Lung (tissue), 12 donors: ENCODE data around the gene TRAPPC2. TPM values are rescaled to one million over a fixed set of nuclear protein-coding genes. Genes with fewer than 3 reads are reported as not detected.
A peak's percentile ranks its signal among the peaks of the same experiment; 100 is the strongest.

Source experiments
- ATAC-seq: fragments of 200-7000 bp; cut with Tn5 transposase; one replicate; pipeline ENCODE4 v1.9.1; 2020; ENCODE audit warnings: moderate number of reproducible peaks; ENCODE audit not compliant: insufficient read depth, low FRiP score
- DNase-seq, 3 donors: peaks; one replicate each; pipeline ENCODE4 v3.0.0-alpha.2; 2013 to 2017
- H3K27ac ChIP-seq, 2 donors: one replicate each; pipeline ENCODE4 v1.5.1; 2013; ENCODE audit warnings: mild to moderate bottlenecking in 2 of 2, moderate library complexity in 2 of 2, control low read depth in 1 of 2, inconsistent platforms in 1 of 2, low read depth in 1 of 2, low read length in 1 of 2
- H3K27me3 ChIP-seq, 3 donors: one replicate each; pipeline ENCODE4 v1.5.1; 2013; ENCODE audit warnings: low read length in 2 of 3; ENCODE audit not compliant: control insufficient read depth in 3 of 3, insufficient read depth in 3 of 3
- H3K36me3 ChIP-seq, 4 donors: one replicate each; pipeline ENCODE4 v1.5.1; 2013; ENCODE audit warnings: low read length in 4 of 4, mild to moderate bottlenecking in 1 of 4, moderate library complexity in 1 of 4; ENCODE audit not compliant: control insufficient read depth in 4 of 4, insufficient read depth in 4 of 4
- H3K4me1 ChIP-seq, 5 donors: one replicate each; pipeline ENCODE4 v1.5.1; 2013; ENCODE audit warnings: low read length in 5 of 5, mild to moderate bottlenecking in 2 of 5, moderate library complexity in 1 of 5; ENCODE audit not compliant: control insufficient read depth in 5 of 5, insufficient read depth in 5 of 5
- H3K4me3 ChIP-seq: one replicate; pipeline ENCODE4 v1.5.1; 2013; ENCODE audit warnings: mild to moderate bottlenecking, control low read depth, moderate library complexity
- H3K9ac ChIP-seq, 2 donors: one replicate each; pipeline ENCODE4 v1.5.1; 2013; ENCODE audit warnings: low read length in 2 of 2, control low read depth in 1 of 2; ENCODE audit not compliant: insufficient read depth in 1 of 2
- H3K9me3 ChIP-seq, 4 donors: one replicate each; pipeline ENCODE4 v1.5.1; 2013; ENCODE audit warnings: low read length in 3 of 4, mild to moderate bottlenecking in 1 of 4, moderate library complexity in 1 of 4; ENCODE audit not compliant: control insufficient read depth in 4 of 4, insufficient read depth in 3 of 4
- WGBS, 2 donors: extraction: QIAGEN DNeasy Blood & Tissue Kit; methylation state at CpG; one replicate each; pipeline ENCODE4 v1.1.7; 2013; 5-methylcytosine and 5-hydroxymethylcytosine counted together
- polyA plus RNA-seq, 2 donors: library from polyadenylated mRNA; stranded (reverse); fragments of 200-250 nt; gene quantifications; one replicate each; pipeline ENCODE4 v1.2.1, GENCODE V29; 2013
- total RNA-seq, 2 donors: library from RNA; depleted of rRNA in 1 of 2; stranded (reverse); fragments of >200 nt in 1 of 2; gene quantifications; one replicate each; pipeline ENCODE4 v1.2.1, GENCODE V29; 2014 to 2021
- TF ChIP-seq, protein P1 (sequence below): IDR thresholded peaks from 2 replicates; pipeline ENCODE4 v1.5.1; 2012; ENCODE audit warnings: mild to moderate bottlenecking; ENCODE audit errors: control extremely low read depth, extremely low read depth
- donor health status: control.
- donor health status: control.
- donor health status: Bipolar disorder and iron deficiency.
- donor health status: healthy.
- donor health status: DM: yes; HTN: yes; CAD: no.

The TRAPPC2 gene
- total and polyA plus RNA-seq, 4 donors, result 4.7 to 32.6 (median 10.5) TPM

DNA sequence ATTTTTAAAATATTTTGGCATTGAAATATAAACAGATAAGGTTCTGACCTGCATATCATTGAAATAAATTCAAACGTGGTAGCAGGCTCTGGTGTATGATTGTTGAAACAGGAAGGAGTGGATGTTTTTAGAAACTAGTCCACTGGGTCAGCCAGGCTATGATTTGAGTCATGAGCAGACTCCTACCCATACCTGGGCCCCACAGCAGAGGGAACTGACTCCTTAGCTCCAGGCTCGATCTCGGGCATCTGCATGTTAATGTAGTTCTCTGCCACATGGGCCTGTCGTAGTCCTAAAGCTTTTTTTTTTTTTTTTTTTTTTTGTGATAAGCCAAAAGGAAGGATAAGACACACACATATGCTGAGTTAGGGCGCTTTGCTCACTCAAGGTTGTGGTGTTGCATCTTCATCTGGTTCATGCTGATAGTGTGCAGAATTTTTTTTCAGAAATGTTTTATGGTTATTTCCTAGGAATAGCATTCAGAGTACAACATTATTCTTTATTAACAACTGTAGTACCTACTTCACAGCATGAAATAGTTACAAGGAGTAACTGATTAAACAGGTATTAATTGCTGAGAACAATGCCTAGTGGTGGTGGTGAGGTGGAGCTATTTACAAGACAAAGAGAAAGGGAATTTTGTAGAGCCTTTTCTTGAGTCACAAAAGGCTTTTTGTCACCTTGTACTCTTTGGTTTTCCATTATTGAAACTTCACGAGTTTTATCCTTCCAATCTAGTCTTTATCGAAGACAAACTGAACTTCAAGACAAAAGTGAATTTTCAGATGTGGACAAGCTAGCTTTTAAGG, 27.4 kb upstream of the TRAPPC2 start:
- peaks cover 0 to 1% (median 0%) of the 10 kb centered on the region in 4 donors for H3K9me3 ChIP-seq
- H3K4me1 ChIP-seq, result peaks cover 0 to 17% (median 5%) of the 10 kb centered on the region in 5 donors
- H3K36me3 ChIP-seq, result peaks cover 2 to 26% (median 12%) of the 10 kb centered on the region in 4 donors
- H3K4me3 ChIP-seq, result no peak overlapping the region
- WGBS, 2 donors, result 53 to 66% methylated on average over 7 of the region's 7 CpGs
- ATAC-seq (no peak), DNase-seq (peak; percentile 26 to 60 (median 27))
- TF ChIP-seq, protein P1, sequence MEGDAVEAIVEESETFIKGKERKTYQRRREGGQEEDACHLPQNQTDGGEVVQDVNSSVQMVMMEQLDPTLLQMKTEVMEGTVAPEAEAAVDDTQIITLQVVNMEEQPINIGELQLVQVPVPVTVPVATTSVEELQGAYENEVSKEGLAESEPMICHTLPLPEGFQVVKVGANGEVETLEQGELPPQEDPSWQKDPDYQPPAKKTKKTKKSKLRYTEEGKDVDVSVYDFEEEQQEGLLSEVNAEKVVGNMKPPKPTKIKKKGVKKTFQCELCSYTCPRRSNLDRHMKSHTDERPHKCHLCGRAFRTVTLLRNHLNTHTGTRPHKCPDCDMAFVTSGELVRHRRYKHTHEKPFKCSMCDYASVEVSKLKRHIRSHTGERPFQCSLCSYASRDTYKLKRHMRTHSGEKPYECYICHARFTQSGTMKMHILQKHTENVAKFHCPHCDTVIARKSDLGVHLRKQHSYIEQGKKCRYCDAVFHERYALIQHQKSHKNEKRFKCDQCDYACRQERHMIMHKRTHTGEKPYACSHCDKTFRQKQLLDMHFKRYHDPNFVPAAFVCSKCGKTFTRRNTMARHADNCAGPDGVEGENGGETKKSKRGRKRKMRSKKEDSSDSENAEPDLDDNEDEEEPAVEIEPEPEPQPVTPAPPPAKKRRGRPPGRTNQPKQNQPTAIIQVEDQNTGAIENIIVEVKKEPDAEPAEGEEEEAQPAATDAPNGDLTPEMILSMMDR, result no peak
- peak overlapping the region in 1 of 2 donors; percentile 28 for H3K27ac ChIP-seq
- H3K9ac ChIP-seq, result no peak overlapping the region
- H3K27me3 ChIP-seq, result peaks cover 0 to 26% (median 9%) of the 10 kb centered on the region in 3 donors

- Histone ChIP-seq H3K4me3 (no peak overlapping the region), H3K9me3 (peaks cover 0 to 1% (median 0%) of the 10 kb centered on the region in 4 donors), H3K36me3 (peaks cover 4 to 19% (median 11%) of the 10 kb centered on the region in 4 donors), H3K9ac (no peak overlapping the region), H3K4me1 (peaks cover 0 to 17% (median 3%) of the 10 kb centered on the region in 5 donors), H3K27ac (no peak overlapping the region), H3K27me3 (peaks cover 0 to 12% (median 9%) of the 10 kb centered on the region in 3 donors)
- 61 to 72% methylated on average over 13 of the region's 13 CpGs for WGBS, 2 donors
- TF ChIP-seq, protein P1, result no peak
- ATAC-seq, result no peak
- no peak for DNase-seq
These were observed 26.0 kb upstream of the TRAPPC2 start for GRCh38 chrX:13760426-13760825.

GRCh38 chrX:13759152-13759718, 24.8 kb upstream of the TRAPPC2 start:
- no peaks in the 10 kb centered on the region for H3K9me3 ChIP-seq
- H3K4me1 ChIP-seq, result peaks cover 0 to 10% (median 1%) of the 10 kb centered on the region in 5 donors
- H3K27me3 ChIP-seq, result peaks cover 0 to 12% (median 9%) of the 10 kb centered on the region in 3 donors
- no peak for ATAC-seq
- no peak overlapping the region for H3K27ac ChIP-seq
- no peak for DNase-seq
- H3K36me3 ChIP-seq, result peaks cover 4 to 22% (median 11%) of the 10 kb centered on the region in 4 donors
- no peak overlapping the region for H3K9ac ChIP-seq
- H3K4me3 ChIP-seq, result no peak overlapping the region
- 54 to 75% methylated on average over 8 of the region's 8 CpGs for WGBS, 2 donors
- TF ChIP-seq, protein P1, result no peak
